Daoy (cell line): Measurements from ENCODE around the gene FBXO30. TPM values are rescaled to one million over a fixed set of nuclear protein-coding genes. Genes with fewer than 3 reads are reported as not detected.

ENCODE experiments used
- DNase-seq: peaks from one replicate; pipeline ENCODE4 v3.0.0-alpha.2; 2015; ENCODE audit warnings: low read depth
- total RNA-seq: library from RNA; depleted of rRNA; stranded (reverse); fragments of >200 nt; shearing (Covaris generic); gene quantifications from 2 replicates; pipeline ENCODE4 v1.2.3, GENCODE V29; 2014

Gene FBXO30
- total RNA-seq, 1 experiment from 2014 or later, result 7.3 TPM

GRCh38 chr6:145819994-145820393, 5.4 kb upstream of the FBXO30 start:
- no peak for DNase-seq

GRCh38 chr6:145818796-145819195, 4.2 kb upstream of the FBXO30 start:
- no peak for DNase-seq

- no peak for DNase-seq
These were observed 1.8 kb upstream of the FBXO30 start for GRCh38 chr6:145816392-145816791.

GRCh38 chr6:145815309-145816274, 997 bp upstream of the FBXO30 start:
- peak; percentile 41 for DNase-seq

- peak; percentile 62 for DNase-seq
These were observed 527 bp downstream of the FBXO30 start for GRCh38 chr6:145814035-145814500.

- peak; percentile 64 for DNase-seq
These were observed 1.1 kb downstream of the FBXO30 start for GRCh38 chr6:145813285-145814034.

- no peak for DNase-seq
These were observed 2.9 kb downstream of the FBXO30 start for GRCh38 chr6:145811741-145812140.

- DNase-seq, result no peak
These were observed 4.8 kb downstream of the FBXO30 start for GRCh38 chr6:145809785-145810184.

- no peak for DNase-seq
These were observed 5.4 kb downstream of the FBXO30 start for GRCh38 chr6:145809211-145809610.

- DNase-seq, result no peak
These were observed 6.4 kb downstream of the FBXO30 start for GRCh38 chr6:145808239-145808638.

- DNase-seq, result no peak
These were observed 12.5 kb downstream of the FBXO30 start for GRCh38 chr6:145802141-145802540.

GRCh38 chr6:145801021-145801420, 13.6 kb downstream of the FBXO30 start:
- no peak for DNase-seq

GRCh38 chr6:145798530-145798929, 16.1 kb downstream of the FBXO30 start:
- DNase-seq, result no peak

- no peak for DNase-seq
These were observed 25.2 kb downstream of the FBXO30 start for GRCh38 chr6:145789443-145789842.

- no peak for DNase-seq
These were observed 26.9 kb downstream of the FBXO30 start for GRCh38 chr6:145787688-145788087.

GRCh38 chr6:145784683-145785082, 29.9 kb downstream of the FBXO30 start:
- DNase-seq, result no peak

- DNase-seq, result no peak
These were observed 30.8 kb downstream of the FBXO30 start for GRCh38 chr6:145783796-145784195.

- DNase-seq, result no peak
These were observed 41.7 kb downstream of the FBXO30 start for GRCh38 chr6:145772846-145773245.

GRCh38 chr6:145765449-145765848, 49.1 kb downstream of the FBXO30 start:
- DNase-seq, result no peak

GRCh38 chr6:145763742-145764141, 50.9 kb downstream of the FBXO30 start:
- no peak for DNase-seq

- no peak for DNase-seq
These were observed 53.0 kb downstream of the FBXO30 start for GRCh38 chr6:145761584-145761983.

- no peak for DNase-seq
These were observed 56.5 kb downstream of the FBXO30 start for GRCh38 chr6:145758113-145758512.
